Neuronal stem cell (in vitro differentiated cells): ENCODE results near the gene APOBEC3F.
A peak's percentile ranks its signal among the peaks of the same experiment; 100 is the strongest.
"Not testable (repeated sequence)": the region's sequence is repeated elsewhere in the genome, so short reads cannot be mapped to it uniquely, and the experiment has no call there.

Experiments used
- DNase-seq: peaks from one replicate; pipeline ENCODE4 v3.0.0-alpha.2; 2013; ENCODE audit warnings: low spot score
- H2AFZ ChIP-seq: one replicate; pipeline ENCODE4 v1.6.1; 2013; ENCODE audit warnings: mild to moderate bottlenecking, low read length, inconsistent platforms
- H2AK5ac ChIP-seq: 2 replicates; pipeline ENCODE4 v1.6.1; 2013; ENCODE audit warnings: low read depth, mild to moderate bottlenecking, inconsistent platforms, low read length, moderate library complexity, mixed read lengths
- H2BK120ac ChIP-seq: 2 replicates; pipeline ENCODE4 v1.6.1; 2013; ENCODE audit warnings: low read depth, mild to moderate bottlenecking, inconsistent platforms, low read length, moderate library complexity, mixed read lengths
- H2BK12ac ChIP-seq: one replicate; pipeline ENCODE4 v1.6.1; 2013; ENCODE audit warnings: low read length, inconsistent platforms
- H2BK15ac ChIP-seq: 2 replicates; pipeline ENCODE4 v1.6.1; 2013; ENCODE audit warnings: mild to moderate bottlenecking, low read length, inconsistent platforms, mixed read lengths
- H2BK5ac ChIP-seq: one replicate; pipeline ENCODE4 v1.6.1; 2013; ENCODE audit warnings: inconsistent platforms, mild to moderate bottlenecking, low read length, moderate library complexity
- H3K14ac ChIP-seq: one replicate; pipeline ENCODE4 v1.6.1; 2013; ENCODE audit warnings: low read length, inconsistent platforms
- H3K18ac ChIP-seq: 2 replicates; pipeline ENCODE4 v1.6.1; 2013; ENCODE audit warnings: low read length, inconsistent platforms
- H3K23ac ChIP-seq: 2 replicates; pipeline ENCODE4 v1.6.1; 2013; ENCODE audit warnings: low read depth, mild to moderate bottlenecking, mixed read lengths, low read length, inconsistent platforms; ENCODE audit not compliant: poor library complexity
- H3K27ac ChIP-seq: replicated peaks from 3 replicates; pipeline ENCODE4 v1.5.1; 2013; ENCODE audit warnings: low read length, inconsistent platforms
- H3K27me3 ChIP-seq, 3 experiments: 2 replicates each; pipeline ENCODE4 v1.6.1; 2013; ENCODE audit warnings: low read length in 3 of 3, mild to moderate bottlenecking in 2 of 3, inconsistent platforms in 1 of 3, low read depth in 1 of 3, mixed read lengths in 1 of 3, moderate library complexity in 1 of 3; ENCODE audit not compliant: control insufficient read depth in 3 of 3, insufficient read depth in 3 of 3
- H3K36me3 ChIP-seq, 2 donors: replicated peaks in 1 of 2; 2 replicates each; pipeline ENCODE4 v1.6.1; 2013; ENCODE audit warnings: low read length in 2 of 2; ENCODE audit not compliant: control insufficient read depth in 2 of 2, insufficient read depth in 2 of 2
- H3K4ac ChIP-seq: 2 replicates; pipeline ENCODE4 v1.6.1; 2013; ENCODE audit warnings: inconsistent platforms, mild to moderate bottlenecking, low read length, moderate library complexity
- H3K4me1 ChIP-seq, 2 donors: 1 replicate in 1 of 2; 2 replicates in 1 of 2; pipeline ENCODE4 v1.6.1; 2013; ENCODE audit warnings: low read length in 2 of 2, low read depth in 1 of 2; ENCODE audit not compliant: control insufficient read depth in 2 of 2, insufficient read depth in 1 of 2
- H3K4me2 ChIP-seq: one replicate; pipeline ENCODE4 v1.6.1; 2013; ENCODE audit warnings: mild to moderate bottlenecking, low read length, inconsistent platforms; ENCODE audit not compliant: insufficient read depth, poor library complexity, severe bottlenecking
- H3K4me3 ChIP-seq, 2 donors: 2 replicates each; pipeline ENCODE4 v1.5.1; 2013; ENCODE audit warnings: low read length in 2 of 2, mild to moderate bottlenecking in 2 of 2, inconsistent platforms in 1 of 2, moderate library complexity in 1 of 2
- H3K79me1 ChIP-seq: one replicate; pipeline ENCODE4 v1.6.1; 2013; ENCODE audit warnings: low read depth, mild to moderate bottlenecking, inconsistent platforms, low read length, moderate library complexity
- H3K9ac ChIP-seq: one replicate; pipeline ENCODE4 v1.6.1; 2013; ENCODE audit warnings: mild to moderate bottlenecking, low read depth, low read length, inconsistent platforms; ENCODE audit not compliant: poor library complexity
- H3K9me3 ChIP-seq, 2 donors: replicated peaks in 1 of 2; 2 replicates each; pipeline versions ENCODE3 to v1.6.1; 2013; ENCODE audit warnings: low read length in 2 of 2, mild to moderate bottlenecking in 2 of 2, inconsistent platforms in 1 of 2, low read depth in 1 of 2, mixed read lengths in 1 of 2, moderate library complexity in 1 of 2; ENCODE audit not compliant: control insufficient read depth in 2 of 2, insufficient read depth in 1 of 2
- H4K8ac ChIP-seq: one replicate; pipeline ENCODE4 v1.6.1; 2013; ENCODE audit warnings: low read depth, mild to moderate bottlenecking, inconsistent platforms, low read length, moderate library complexity
- H4K91ac ChIP-seq: one replicate; pipeline ENCODE4 v1.6.1; 2013; ENCODE audit warnings: low read length, low read depth, mild to moderate bottlenecking, inconsistent platforms; ENCODE audit not compliant: poor library complexity
- WGBS, 2 donors: extraction: QIAGEN DNeasy Blood & Tissue Kit; methylation state at CpG; one replicate each; pipeline ENCODE4 v1.1.7; 2013; ENCODE audit warnings: missing lambda C conversion rate in 2 of 2, mixed read lengths in 1 of 2; ENCODE audit not compliant: insufficient read length in 2 of 2, insufficient replicate concordance in 1 of 2; ENCODE audit errors: extremely low coverage in 2 of 2; 5-methylcytosine and 5-hydroxymethylcytosine counted together

APOBEC3F gene

GRCh38 chr22:39003165-39003638 is 37.5 kb upstream of the APOBEC3F start:
- Histone ChIP-seq H3K9me3 (peaks cover 0 to 2% of the 10 kb centered on the region in 2 donors), H3K18ac (peak overlapping the region; percentile 39), H3K27ac (no peak overlapping the region), H3K36me3 (no peaks in the 10 kb centered on the region), H2AK5ac (no peak overlapping the region), H3K79me1 (peaks cover 2% of the 10 kb centered on the region), H2AFZ (peak overlapping the region; percentile 88), H3K4me2 (no peak overlapping the region), H4K8ac (no peak overlapping the region), H3K23ac (no peak overlapping the region), H3K9ac (no peak overlapping the region), H2BK12ac (no peak overlapping the region), H2BK120ac (no peak overlapping the region), H3K4ac (no peak overlapping the region), H3K4me1 (peaks cover 4% of the 10 kb centered on the region in 2 donors), H2BK15ac (peak overlapping the region; percentile 1), H3K4me3 (no peak overlapping the region), H4K91ac (no peak overlapping the region), H3K27me3 (peaks cover 0 to 13% (median 0%) of the 10 kb centered on the region in 3 experiments), H3K14ac (no peak overlapping the region), H2BK5ac (no peak overlapping the region)
- DNase-seq = peak; percentile 70
- WGBS, 2 donors = no CpG with 5 or more reads among the region's 7 CpGs

- no peak overlapping the region for H2BK120ac ChIP-seq
- H2BK15ac ChIP-seq = no peak overlapping the region
- no peak overlapping the region for H3K23ac ChIP-seq
- no peak overlapping the region for H4K8ac ChIP-seq
- H3K18ac ChIP-seq = no peak overlapping the region
- no peak overlapping the region for H2AK5ac ChIP-seq
- no peak overlapping the region for H4K91ac ChIP-seq
- H3K27me3 ChIP-seq = peaks cover 0 to 4% (median 0%) of the 10 kb centered on the region in 3 experiments
- no peak overlapping the region for H2BK12ac ChIP-seq
- no peaks in the 10 kb centered on the region for H3K36me3 ChIP-seq
- no CpG with 5 or more reads among the region's 5 CpGs for WGBS, 2 donors
- H3K4ac ChIP-seq = no peak overlapping the region
- H3K14ac ChIP-seq = no peak overlapping the region
- H2BK5ac ChIP-seq = no peak overlapping the region
- H3K79me1 ChIP-seq = no peaks in the 10 kb centered on the region
- no peak for DNase-seq
- H3K9ac ChIP-seq = no peak overlapping the region
- H3K27ac ChIP-seq = no peak overlapping the region
- H2AFZ ChIP-seq = no peak overlapping the region
- no peak overlapping the region for H3K4me2 ChIP-seq
- H3K4me3 ChIP-seq = no peak overlapping the region
- H3K9me3 ChIP-seq = no peaks in the 10 kb centered on the region
- H3K4me1 ChIP-seq = peaks cover 2 to 4% of the 10 kb centered on the region in 2 donors
These were observed 33.5 kb upstream of the APOBEC3F start for GRCh38 chr22:39007177-39007576.

GRCh38 chr22:39008271-39008850 is 32.3 kb upstream of the APOBEC3F start:
- not testable (repeated sequence) for H3K23ac ChIP-seq, H3K4me1 ChIP-seq, H2BK120ac ChIP-seq, H2BK15ac ChIP-seq, H4K91ac ChIP-seq, H3K14ac ChIP-seq, H3K27me3 ChIP-seq, H3K4me3 ChIP-seq, H3K9me3 ChIP-seq, H3K18ac ChIP-seq, H3K4ac ChIP-seq, H2BK5ac ChIP-seq, H3K4me2 ChIP-seq, DNase-seq, H2AFZ ChIP-seq, H2BK12ac ChIP-seq, H4K8ac ChIP-seq, H3K27ac ChIP-seq, H2AK5ac ChIP-seq, H3K36me3 ChIP-seq, H3K79me1 ChIP-seq, H3K9ac ChIP-seq
- no CpG with 5 or more reads among the region's 8 CpGs for WGBS, 2 donors

- H3K9ac ChIP-seq = no peak overlapping the region
- no peak overlapping the region for H3K23ac ChIP-seq
- peaks cover 18 to 21% of the 10 kb centered on the region in 2 donors for H3K4me1 ChIP-seq
- no peak overlapping the region for H3K4me3 ChIP-seq
- H2BK5ac ChIP-seq = no peak overlapping the region
- no peak overlapping the region for H3K27ac ChIP-seq
- no peak overlapping the region for H2BK12ac ChIP-seq
- DNase-seq = no peak
- H4K91ac ChIP-seq = no peak overlapping the region
- no peak overlapping the region for H2BK120ac ChIP-seq
- no peak overlapping the region for H3K18ac ChIP-seq
- no peak overlapping the region for H2AFZ ChIP-seq
- no peaks in the 10 kb centered on the region for H3K27me3 ChIP-seq
- WGBS, 2 donors = no CpG with 5 or more reads among the region's 15 CpGs
- H2BK15ac ChIP-seq = no peak overlapping the region
- no peaks in the 10 kb centered on the region for H3K36me3 ChIP-seq
- H3K14ac ChIP-seq = peak overlapping the region; percentile 56
- H3K4me2 ChIP-seq = no peak overlapping the region
- H3K4ac ChIP-seq = no peak overlapping the region
- H3K79me1 ChIP-seq = no peaks in the 10 kb centered on the region
- H3K9me3 ChIP-seq = no peaks in the 10 kb centered on the region
- H2AK5ac ChIP-seq = no peak overlapping the region
- H4K8ac ChIP-seq = no peak overlapping the region
These were observed 29.7 kb upstream of the APOBEC3F start for GRCh38 chr22:39010946-39011345.
